Measurements from ENCODE around the gene MAGI2. TPM values are rescaled to one million over a fixed set of nuclear protein-coding genes. Genes with fewer than 3 reads are reported as not detected.

The MAGI2 gene
- total RNA-seq, 4 donors from 2014 or later, result 7.8 to 44.7 (median 21.1) TPM

DNA sequence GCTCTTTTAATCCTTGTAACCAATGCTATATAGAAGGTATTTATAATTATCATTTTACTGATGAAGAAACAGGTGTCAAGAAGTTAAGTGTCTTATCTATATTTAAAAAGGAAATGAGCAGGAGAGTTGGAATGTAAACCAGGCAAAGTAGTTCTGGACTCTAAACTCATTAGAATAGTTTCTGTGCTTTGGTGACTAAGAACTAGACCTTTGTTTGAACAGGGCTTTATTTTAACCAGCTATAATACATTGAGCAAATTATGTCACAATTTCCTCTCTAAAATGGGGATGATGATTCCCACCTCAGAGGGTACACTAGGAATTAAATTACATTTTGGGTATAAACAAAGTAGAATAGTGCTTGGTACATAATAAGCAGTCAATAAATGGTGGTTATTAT, 236.0 kb downstream of the MAGI2 start:
- TF ChIP-seq EP300 (IDR thresholded peaks at IDR 0.05), result no peak
- TF ChIP-seq POLR2AphosphoS5 (IDR thresholded peaks at IDR 0.05), result no peak
- TF ChIP-seq, protein P1, sequence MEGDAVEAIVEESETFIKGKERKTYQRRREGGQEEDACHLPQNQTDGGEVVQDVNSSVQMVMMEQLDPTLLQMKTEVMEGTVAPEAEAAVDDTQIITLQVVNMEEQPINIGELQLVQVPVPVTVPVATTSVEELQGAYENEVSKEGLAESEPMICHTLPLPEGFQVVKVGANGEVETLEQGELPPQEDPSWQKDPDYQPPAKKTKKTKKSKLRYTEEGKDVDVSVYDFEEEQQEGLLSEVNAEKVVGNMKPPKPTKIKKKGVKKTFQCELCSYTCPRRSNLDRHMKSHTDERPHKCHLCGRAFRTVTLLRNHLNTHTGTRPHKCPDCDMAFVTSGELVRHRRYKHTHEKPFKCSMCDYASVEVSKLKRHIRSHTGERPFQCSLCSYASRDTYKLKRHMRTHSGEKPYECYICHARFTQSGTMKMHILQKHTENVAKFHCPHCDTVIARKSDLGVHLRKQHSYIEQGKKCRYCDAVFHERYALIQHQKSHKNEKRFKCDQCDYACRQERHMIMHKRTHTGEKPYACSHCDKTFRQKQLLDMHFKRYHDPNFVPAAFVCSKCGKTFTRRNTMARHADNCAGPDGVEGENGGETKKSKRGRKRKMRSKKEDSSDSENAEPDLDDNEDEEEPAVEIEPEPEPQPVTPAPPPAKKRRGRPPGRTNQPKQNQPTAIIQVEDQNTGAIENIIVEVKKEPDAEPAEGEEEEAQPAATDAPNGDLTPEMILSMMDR (IDR thresholded peaks at IDR 0.05), result no peak
- TF ChIP-seq POLR2A (IDR thresholded peaks at IDR 0.05), result no peak
- Histone ChIP-seq H3K36me3 (no peaks in the 10 kb centered on the region), H3K4me3 (no peak overlapping the region), H3K27ac (no peak overlapping the region), H3K9me3 (no peaks in the 10 kb centered on the region), H3K4me1 (no peaks in the 10 kb centered on the region), H3K27me3 (no peaks in the 10 kb centered on the region)
- ATAC-seq, result no peak

DNA sequence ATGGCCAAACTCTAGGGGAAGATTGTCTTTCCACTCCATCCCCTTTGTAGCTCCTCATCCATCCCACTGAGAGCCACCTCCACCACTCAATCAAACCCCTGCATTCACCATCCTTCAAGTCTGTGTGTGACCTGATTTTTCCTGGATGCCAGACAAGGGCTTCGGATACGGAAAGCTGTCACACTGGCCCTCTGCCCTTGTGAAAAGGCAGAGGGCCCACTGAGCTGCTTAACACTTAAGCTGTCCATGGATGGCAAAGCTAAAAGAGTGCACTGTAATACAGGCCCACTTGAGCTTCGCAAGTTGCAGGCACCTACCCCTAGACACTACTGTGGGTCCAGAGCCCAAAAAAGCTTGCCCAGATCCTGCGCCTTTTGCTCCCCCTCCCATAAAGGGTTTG, 237.2 kb downstream of the MAGI2 start:
- ATAC-seq, result no peak
- TF ChIP-seq, protein P1 (IDR thresholded peaks at IDR 0.05), result no peak
- TF ChIP-seq POLR2A (IDR thresholded peaks at IDR 0.05) (no peak), EP300 (IDR thresholded peaks at IDR 0.05) (no peak), POLR2AphosphoS5 (IDR thresholded peaks at IDR 0.05) (no peak)
- H3K27me3 ChIP-seq, result no peaks in the 10 kb centered on the region
- H3K9me3 ChIP-seq, result no peaks in the 10 kb centered on the region
- no peak overlapping the region for H3K4me3 ChIP-seq
- H3K36me3 ChIP-seq, result no peaks in the 10 kb centered on the region
- no peaks in the 10 kb centered on the region for H3K4me1 ChIP-seq
- no peak overlapping the region for H3K27ac ChIP-seq
- WGBS, 2 donors (ENCODE audit: low coverage in 1 of 2), result 67 to 82% methylated on average over 3 of the region's 4 CpGs

GRCh38 chr7:79212334-79212733, 241.1 kb downstream of the MAGI2 start:
- TF ChIP-seq POLR2AphosphoS5 (IDR thresholded peaks at IDR 0.05) (no peak), EP300 (IDR thresholded peaks at IDR 0.05) (no peak), POLR2A (IDR thresholded peaks at IDR 0.05) (no peak)
- TF ChIP-seq, protein P1 (IDR thresholded peaks at IDR 0.05), result no peak

GRCh38 chr7:79211724-79212123, 241.7 kb downstream of the MAGI2 start:
- ATAC-seq, result no peak
- TF ChIP-seq EP300 (IDR thresholded peaks at IDR 0.05) (no peak), POLR2A (IDR thresholded peaks at IDR 0.05) (no peak), POLR2AphosphoS5 (IDR thresholded peaks at IDR 0.05) (no peak)
- TF ChIP-seq, protein P1 (IDR thresholded peaks at IDR 0.05), result no peak

More at GRCh38 chr7:79212334-79212733, 241.1 kb downstream of the MAGI2 start:
- 100% methylated on average over 1 of the region's 1 CpG; no CpG with 5 or more reads in 1 of the 2 donors for WGBS, 2 donors (ENCODE audit: low coverage in 1 of 2)
- H3K9me3 ChIP-seq, result no peaks in the 10 kb centered on the region
- H3K27me3 ChIP-seq, result no peaks in the 10 kb centered on the region
- ATAC-seq, result no peak
- no peak overlapping the region for H3K27ac ChIP-seq
- no peaks in the 10 kb centered on the region for H3K36me3 ChIP-seq
- H3K4me1 ChIP-seq, result no peaks in the 10 kb centered on the region
- H3K4me3 ChIP-seq, result no peak overlapping the region

GRCh38 chr7:79199961-79200360, 253.5 kb downstream of the MAGI2 start:
- Histone ChIP-seq H3K4me3 (no peak overlapping the region), H3K9me3 (no peaks in the 10 kb centered on the region), H3K27me3 (no peaks in the 10 kb centered on the region), H3K36me3 (no peaks in the 10 kb centered on the region), H3K4me1 (no peaks in the 10 kb centered on the region), H3K27ac (no peak overlapping the region)
- no peak for TF ChIP-seq POLR2AphosphoS5 (IDR thresholded peaks at IDR 0.05)
- no peak for TF ChIP-seq POLR2A (IDR thresholded peaks at IDR 0.05)
- TF ChIP-seq EP300 (IDR thresholded peaks at IDR 0.05), result no peak
- TF ChIP-seq, protein P1 (IDR thresholded peaks at IDR 0.05), result no peak
- no peak for ATAC-seq
- WGBS, 2 donors (ENCODE audit: low coverage in 1 of 2), result 87 to 89% methylated on average over 1 to 2 of the region's 2 CpGs

More at GRCh38 chr7:79211724-79212123, 241.7 kb downstream of the MAGI2 start:
- 96 to 100% methylated on average over 1 to 2 of the region's 2 CpGs for WGBS, 2 donors (ENCODE audit: low coverage in 1 of 2)
- no peaks in the 10 kb centered on the region for H3K27me3 ChIP-seq
- H3K36me3 ChIP-seq, result no peaks in the 10 kb centered on the region
- H3K4me1 ChIP-seq, result no peaks in the 10 kb centered on the region
- H3K4me3 ChIP-seq, result no peak overlapping the region
- no peaks in the 10 kb centered on the region for H3K9me3 ChIP-seq
- H3K27ac ChIP-seq, result no peak overlapping the region
